Esophagus (tissue), 2 donors: ENCODE data around the gene REXO1. TPM values are rescaled to one million over a fixed set of nuclear protein-coding genes. Genes with fewer than 3 reads are reported as not detected.
A peak's percentile ranks its signal among the peaks of the same experiment; 100 is the strongest.

Experiments
- H3K27ac ChIP-seq, 2 donors: one replicate each; pipeline ENCODE4 v1.5.1; 2013; ENCODE audit warnings: low read depth in 2 of 2, mild to moderate bottlenecking in 2 of 2, inconsistent platforms in 1 of 2, low read length in 1 of 2, moderate library complexity in 1 of 2
- H3K27me3 ChIP-seq, 2 donors: one replicate each; pipeline ENCODE4 v1.6.1; 2013; ENCODE audit warnings: low read length in 2 of 2, control low read depth in 1 of 2, mild to moderate bottlenecking in 1 of 2; ENCODE audit not compliant: insufficient read depth in 2 of 2, control insufficient read depth in 1 of 2
- H3K36me3 ChIP-seq, 2 donors: one replicate each; pipeline ENCODE4 v1.6.1; 2013; ENCODE audit warnings: low read length in 1 of 2; ENCODE audit not compliant: control insufficient read depth in 2 of 2, insufficient read depth in 2 of 2
- H3K4me1 ChIP-seq, 2 donors: one replicate each; pipeline ENCODE4 v1.6.1; 2013; ENCODE audit warnings: low read length in 1 of 2; ENCODE audit not compliant: control insufficient read depth in 2 of 2, insufficient read depth in 2 of 2
- H3K4me3 ChIP-seq, 2 donors: one replicate each; pipeline ENCODE4 v1.5.1; 2013; ENCODE audit warnings: low read length in 2 of 2, mild to moderate bottlenecking in 2 of 2, low read depth in 1 of 2, moderate library complexity in 1 of 2
- H3K9me3 ChIP-seq, 2 donors: one replicate each; pipeline ENCODE4 v1.6.1; 2013; ENCODE audit warnings: mild to moderate bottlenecking in 2 of 2, low read depth in 1 of 2, low read length in 1 of 2, moderate library complexity in 1 of 2; ENCODE audit not compliant: control insufficient read depth in 2 of 2, insufficient read depth in 1 of 2
- WGBS, 2 donors: extraction: QIAGEN DNeasy Blood & Tissue Kit; methylation state at CpG; one replicate each; pipeline ENCODE4 v1.1.7; 2013; 5-methylcytosine and 5-hydroxymethylcytosine counted together
- polyA plus RNA-seq, 2 donors: library from polyadenylated mRNA; stranded (reverse); fragments of 200-250 nt; gene quantifications; one replicate each; pipeline ENCODE4 v1.2.3, GENCODE V29; 2013
- donor health status: healthy with polysubstance abuse.
- donor health status: Bipolar disorder and iron deficiency.

REXO1 gene
- polyA plus RNA-seq, 2 donors = 13.9 to 27.4 TPM

GRCh38 chr19:1862068-1862423 is 13.8 kb upstream of the REXO1 start:
- no peaks in the 10 kb centered on the region for H3K27me3 ChIP-seq
- WGBS, 2 donors = 5 to 7% methylated on average over 21 of the region's 21 CpGs
- H3K4me3 ChIP-seq = peak overlapping the region; percentile 86 to 90
- peaks cover 11 to 34% of the 10 kb centered on the region in 2 donors for H3K4me1 ChIP-seq
- H3K9me3 ChIP-seq = no peaks in the 10 kb centered on the region
- H3K36me3 ChIP-seq = no peaks in the 10 kb centered on the region
- H3K27ac ChIP-seq = peak overlapping the region; percentile 29 to 95

GRCh38 chr19:1861599-1862031 is 13.3 kb upstream of the REXO1 start:
- no peaks in the 10 kb centered on the region for H3K36me3 ChIP-seq
- 24 to 35% methylated on average over 23 of the region's 23 CpGs for WGBS, 2 donors
- H3K27ac ChIP-seq = peak overlapping the region; percentile 29 to 95
- H3K4me3 ChIP-seq = peak overlapping the region; percentile 86 to 90
- no peaks in the 10 kb centered on the region for H3K27me3 ChIP-seq
- H3K4me1 ChIP-seq = peaks cover 11 to 37% of the 10 kb centered on the region in 2 donors
- no peaks in the 10 kb centered on the region for H3K9me3 ChIP-seq

DNA sequence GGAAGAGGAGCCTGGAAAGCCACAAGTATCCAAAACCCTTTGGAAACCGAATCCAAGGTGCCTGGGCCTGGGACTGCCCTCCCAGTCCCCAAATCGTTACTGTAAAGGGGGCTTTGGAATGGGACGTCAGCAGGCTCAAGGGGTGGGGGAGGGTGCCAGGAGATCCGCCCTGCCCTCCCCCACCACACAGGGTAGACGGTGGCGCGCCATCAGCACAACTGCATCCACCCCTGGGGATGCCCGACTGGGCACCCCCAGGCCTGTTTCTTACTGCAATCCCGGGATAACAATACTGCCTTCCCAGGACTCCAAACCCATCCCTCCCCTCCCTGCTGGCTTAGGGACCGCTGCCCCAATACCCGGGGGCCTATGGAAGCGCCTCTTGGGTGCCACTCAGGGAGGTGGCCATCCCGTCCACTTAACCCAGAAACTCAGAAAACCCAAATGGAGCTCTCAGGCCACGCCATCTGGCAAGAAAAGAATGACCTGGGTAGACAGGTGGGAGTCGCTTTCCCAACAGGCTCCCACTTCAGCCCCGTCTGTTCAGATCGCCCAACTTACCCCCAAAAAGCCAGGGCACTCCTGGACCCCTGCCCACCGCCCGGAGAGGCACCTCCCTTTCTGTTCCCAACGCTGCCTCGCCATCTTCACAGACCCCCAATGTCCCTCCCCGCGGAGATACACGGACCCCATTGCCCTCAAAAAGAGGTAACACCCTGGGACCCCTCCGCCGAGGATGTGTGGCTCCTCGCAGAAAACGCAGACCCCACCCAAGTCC is 12.7 kb upstream of the REXO1 start:
- no peaks in the 10 kb centered on the region for H3K27me3 ChIP-seq
- no peaks in the 10 kb centered on the region for H3K36me3 ChIP-seq
- peak overlapping the region; percentile 12 to 58 for H3K27ac ChIP-seq
- WGBS, 2 donors = 42 to 49% methylated on average over 28 of the region's 28 CpGs
- peak overlapping the region; percentile 86 to 90 for H3K4me3 ChIP-seq
- no peaks in the 10 kb centered on the region for H3K9me3 ChIP-seq
- H3K4me1 ChIP-seq = peaks cover 12 to 42% of the 10 kb centered on the region in 2 donors

DNA sequence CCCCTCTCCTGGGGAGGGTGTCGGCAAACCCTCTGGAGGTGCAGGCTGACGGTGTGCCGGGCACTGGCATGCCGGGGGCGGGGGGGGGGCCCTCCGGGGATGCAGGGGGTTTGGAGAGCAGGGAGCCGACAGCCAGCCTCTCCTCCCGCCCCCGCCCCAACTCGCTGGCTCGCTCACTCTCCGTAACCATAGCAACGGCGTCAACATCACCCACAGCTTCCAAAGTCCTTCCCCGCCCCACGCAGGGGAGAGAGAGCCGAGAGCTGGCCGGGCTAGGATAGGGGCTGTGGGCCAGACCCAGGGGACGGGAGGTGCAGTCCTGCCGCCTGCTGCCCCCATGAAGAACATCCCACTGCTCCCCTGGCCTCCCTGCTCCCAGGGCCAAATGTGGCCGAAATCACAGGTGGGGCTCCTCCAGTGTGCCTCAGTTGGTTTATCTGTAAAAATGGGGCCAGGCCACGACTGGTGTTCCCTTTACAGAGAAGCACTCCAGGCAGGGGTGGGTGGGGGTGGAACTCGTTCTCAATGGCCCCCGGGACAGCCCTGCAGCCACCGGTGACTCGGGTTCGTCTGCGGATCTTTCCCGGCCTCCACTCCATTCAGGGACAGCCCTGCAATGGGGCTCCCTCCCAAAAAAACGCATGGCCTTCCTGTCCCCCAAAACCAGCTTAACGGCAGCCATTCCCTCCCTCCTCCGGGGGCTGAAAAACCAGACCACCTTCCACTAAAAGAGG is 11.9 kb upstream of the REXO1 start:
- H3K27ac ChIP-seq = peak overlapping the region; percentile 52 to 58
- peaks cover 14 to 49% of the 10 kb centered on the region in 2 donors for H3K4me1 ChIP-seq
- no peaks in the 10 kb centered on the region for H3K36me3 ChIP-seq
- no peaks in the 10 kb centered on the region for H3K9me3 ChIP-seq
- peak overlapping the region in 1 of 2 donors; percentile 9 for H3K4me3 ChIP-seq
- H3K27me3 ChIP-seq = no peaks in the 10 kb centered on the region
- 17 to 20% methylated on average over 27 to 32 of the region's 32 CpGs for WGBS, 2 donors

DNA sequence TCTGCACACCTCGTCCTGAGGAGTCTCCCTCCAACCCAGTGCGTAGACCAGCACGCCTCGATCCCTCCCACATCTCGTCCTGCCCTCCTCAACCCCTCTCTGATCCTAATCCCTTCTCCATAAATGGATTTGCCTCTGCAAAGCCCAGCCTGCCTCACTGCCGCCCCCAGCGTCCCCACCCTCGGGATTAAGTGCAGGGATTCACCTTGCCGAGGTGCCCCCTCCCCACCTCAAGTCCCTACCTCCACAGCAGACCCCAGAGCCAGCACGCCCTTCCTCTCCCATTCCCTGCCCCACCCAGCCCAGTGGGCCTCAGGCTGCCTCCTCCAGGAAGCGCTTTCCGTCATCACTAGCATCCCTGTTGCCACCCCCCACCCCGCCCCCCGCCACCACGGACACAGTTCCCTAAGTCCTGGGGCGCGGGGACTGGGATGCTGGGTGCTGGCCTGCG is 11.1 kb upstream of the REXO1 start:
- H3K4me1 ChIP-seq = peaks cover 17 to 53% of the 10 kb centered on the region in 2 donors

DNA sequence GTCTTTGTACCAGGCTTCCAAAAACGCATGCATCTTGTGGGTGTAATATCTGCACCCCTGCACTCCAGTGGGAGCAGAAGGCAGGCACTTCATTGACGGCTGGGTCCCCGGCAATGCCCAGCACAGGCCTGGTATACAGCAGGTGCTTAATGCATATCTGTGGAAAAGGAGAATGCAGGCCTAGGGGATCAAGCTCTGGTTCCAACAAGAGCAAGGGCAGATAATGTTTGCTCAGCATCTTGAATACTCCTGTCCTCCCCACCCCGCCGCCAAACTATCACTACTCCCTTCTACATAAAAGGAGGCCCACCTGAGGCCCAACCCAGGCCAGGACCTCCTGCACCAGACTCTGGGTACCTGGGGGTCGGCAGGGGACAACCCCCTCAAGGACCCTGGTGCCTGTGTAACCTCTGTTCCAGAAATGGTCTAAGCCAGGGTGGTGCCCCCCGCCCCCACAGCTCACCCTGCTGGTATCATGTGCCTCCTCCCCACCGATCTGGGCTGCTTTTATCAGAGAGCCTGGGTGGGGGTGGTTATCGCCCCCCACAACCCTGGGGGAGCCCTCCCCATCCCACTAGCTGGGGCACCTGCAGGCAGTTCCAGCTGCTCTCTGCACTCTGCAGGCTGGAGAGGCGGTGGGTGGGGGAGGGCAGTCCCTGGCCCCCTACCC is 10.3 kb upstream of the REXO1 start:
- H3K27ac ChIP-seq = peak overlapping the region; percentile 92 to 95
- 54 to 60% methylated on average over 10 of the region's 10 CpGs for WGBS, 2 donors

More for the DNA sequence above, 11.1 kb upstream of the REXO1 start:
- Histone ChIP-seq H3K27ac (peak overlapping the region in 1 of 2 donors; percentile 45), H3K36me3 (peaks cover 0 to under 1% of the 10 kb centered on the region in 2 donors), H3K4me3 (no peak overlapping the region), H3K27me3 (no peaks in the 10 kb centered on the region), H3K9me3 (no peaks in the 10 kb centered on the region)
- WGBS, 2 donors = 37 to 45% methylated on average over 18 of the region's 18 CpGs

DNA sequence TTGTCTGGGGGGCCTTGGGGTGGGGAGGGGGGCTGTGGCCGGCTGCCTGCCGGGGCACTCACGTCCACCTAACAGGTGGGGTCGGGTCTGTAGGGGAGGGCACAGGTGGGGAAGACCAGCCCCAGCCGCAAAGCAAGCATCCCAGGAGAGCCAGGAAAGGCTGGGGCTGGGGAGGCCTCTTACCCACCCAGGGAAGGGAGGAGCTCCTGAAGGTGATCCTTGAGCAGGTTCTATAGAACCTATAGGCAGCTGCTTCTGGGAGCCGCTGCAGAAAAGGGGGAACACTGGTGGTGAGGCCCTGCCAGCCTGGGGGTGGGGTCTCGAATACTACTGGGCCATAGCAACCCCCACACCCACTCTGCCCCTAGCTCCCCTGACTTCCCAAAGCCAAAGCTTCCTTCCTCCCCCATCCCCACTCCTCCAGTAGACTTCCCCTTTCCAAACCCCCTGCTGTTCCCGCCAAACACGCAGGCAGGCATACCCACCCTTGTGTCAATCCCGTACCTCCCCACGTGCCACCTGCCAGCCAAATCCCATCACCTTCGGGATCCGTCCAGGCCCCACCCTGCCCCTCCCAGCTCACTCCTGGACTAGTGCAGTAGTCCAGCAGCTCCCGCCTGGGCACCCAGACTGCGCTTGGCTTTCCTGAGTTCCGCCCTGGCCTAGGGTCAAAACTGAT is 9.5 kb upstream of the REXO1 start:
- peaks cover 17 to 65% of the 10 kb centered on the region in 2 donors for H3K4me1 ChIP-seq
- H3K9me3 ChIP-seq = no peaks in the 10 kb centered on the region
- WGBS, 2 donors = 28 to 41% methylated on average over 15 to 16 of the region's 16 CpGs
- H3K36me3 ChIP-seq = peaks cover 0 to 3% of the 10 kb centered on the region in 2 donors
- H3K27me3 ChIP-seq = no peaks in the 10 kb centered on the region
- peak overlapping the region; percentile 92 to 95 for H3K27ac ChIP-seq
- H3K4me3 ChIP-seq = peak overlapping the region; percentile 4 to 44

More for the DNA sequence above, 10.3 kb upstream of the REXO1 start:
- H3K36me3 ChIP-seq = peaks cover 0 to 3% of the 10 kb centered on the region in 2 donors
- no peaks in the 10 kb centered on the region for H3K27me3 ChIP-seq
- no peaks in the 10 kb centered on the region for H3K9me3 ChIP-seq
- H3K4me3 ChIP-seq = no peak overlapping the region
- H3K4me1 ChIP-seq = peaks cover 17 to 59% of the 10 kb centered on the region in 2 donors

GRCh38 chr19:1856698-1857603 is 8.7 kb upstream of the REXO1 start:
- Histone ChIP-seq H3K27ac (peak overlapping the region; percentile 95 to 97), H3K9me3 (no peaks in the 10 kb centered on the region), H3K4me3 (peak overlapping the region; percentile 44 to 50), H3K36me3 (peaks cover 0 to 3% of the 10 kb centered on the region in 2 donors), H3K27me3 (no peaks in the 10 kb centered on the region), H3K4me1 (peaks cover 17 to 67% of the 10 kb centered on the region in 2 donors)
- WGBS, 2 donors = 2 to 4% methylated on average over 51 to 70 of the region's 73 CpGs
